Measurements from ENCODE around the gene BMP15.

- TF ChIP-seq CTCF (IDR thresholded peaks at IDR 0.05): no peak
- TF ChIP-seq POLR2AphosphoS5 (IDR thresholded peaks at IDR 0.05; ENCODE audit: low read depth, low read length): no peak
- no peak for TF ChIP-seq REST (IDR thresholded peaks at IDR 0.05; ENCODE audit: insufficient read depth in 1 of 2, low read depth in 2 of 2, low read length in 1 of 2)
- TF ChIP-seq SIN3A (IDR thresholded peaks at IDR 0.05; ENCODE audit: borderline replicate concordance, insufficient read depth, low read depth, low read length): no peak
These were observed 16.6 kb downstream of the BMP15 start for GRCh38 chrX:50927127-50927526.

All from Panc1 (cell line).